G401 (cell line): Measurements from ENCODE around the gene ALPK3. TPM values are rescaled to one million over a fixed set of nuclear protein-coding genes. Genes with fewer than 3 reads are reported as not detected.

Source experiments
- DNase-seq: peaks from one replicate; pipeline ENCODE4 v3.0.0-alpha.2; 2015; ENCODE audit warnings: low spot score
- in situ Hi-C: cut with HindIII; loops from 2 replicates; pipeline ENCODE4 v1.10.0; 2016; ENCODE audit warnings: low sequenced_read_pairs, mixed read lengths
- total RNA-seq: library from RNA; depleted of rRNA; stranded (reverse); fragments of >200 nt; shearing (Covaris generic); gene quantifications from 2 replicates; pipeline ENCODE4 v1.2.3, GENCODE V29; 2014

Gene ALPK3
- total RNA-seq, 1 experiment from 2014 or later: 0.20 TPM

GRCh38 chr15:84797212-84797611 is 19.9 kb upstream of the ALPK3 start:
- in situ Hi-C loops: no loop called here
- DNase-seq: no peak

- in situ Hi-C loops: no loop called here
- DNase-seq: no peak
These were observed 19.4 kb upstream of the ALPK3 start for GRCh38 chr15:84797801-84798200.

GRCh38 chr15:84798436-84798946 is 18.7 kb upstream of the ALPK3 start:
- DNase-seq: no peak
- in situ Hi-C loops: no loop called here

- in situ Hi-C loops: no loop called here
- DNase-seq: no peak
These were observed 17.5 kb upstream of the ALPK3 start for GRCh38 chr15:84799511-84800187.

GRCh38 chr15:84800365-84800806 is 16.8 kb upstream of the ALPK3 start:
- in situ Hi-C loops: no loop called here

GRCh38 chr15:84804005-84804900 is 12.9 kb upstream of the ALPK3 start:
- in situ Hi-C loops: no loop called here
- peak; percentile 81 for DNase-seq

More at GRCh38 chr15:84800365-84800806, 16.8 kb upstream of the ALPK3 start:
- no peak for DNase-seq

- in situ Hi-C loops: no loop called here
These were observed 11.9 kb upstream of the ALPK3 start for GRCh38 chr15:84805221-84805620.

GRCh38 chr15:84807228-84807627 is 9.9 kb upstream of the ALPK3 start:
- in situ Hi-C loops: no loop called here
- no peak for DNase-seq

More at GRCh38 chr15:84805221-84805620, 11.9 kb upstream of the ALPK3 start:
- DNase-seq: no peak

- in situ Hi-C loops: no loop called here
These were observed 6.9 kb upstream of the ALPK3 start for GRCh38 chr15:84810073-84810840.

GRCh38 chr15:84811151-84811550 is 6.0 kb upstream of the ALPK3 start:
- no peak for DNase-seq
- in situ Hi-C loops: no loop called here

More at GRCh38 chr15:84810073-84810840, 6.9 kb upstream of the ALPK3 start:
- no peak for DNase-seq

- DNase-seq: no peak
- in situ Hi-C loops: no loop called here
These were observed 5.3 kb upstream of the ALPK3 start for GRCh38 chr15:84811828-84812227.

- in situ Hi-C loops: no loop called here
- DNase-seq: no peak
These were observed 4.3 kb upstream of the ALPK3 start for GRCh38 chr15:84812842-84813241.

GRCh38 chr15:84813435-84813834 is 3.7 kb upstream of the ALPK3 start:
- no peak for DNase-seq
- in situ Hi-C loops: no loop called here

GRCh38 chr15:84813931-84814330 is 3.2 kb upstream of the ALPK3 start:
- no peak for DNase-seq
- in situ Hi-C loops: no loop called here

- in situ Hi-C loops: no loop called here
- DNase-seq: no peak
These were observed 2.2 kb upstream of the ALPK3 start for GRCh38 chr15:84814916-84815315.

- no peak for DNase-seq
- in situ Hi-C loops: no loop called here
These were observed 418 bp downstream of the ALPK3 start for GRCh38 chr15:84817466-84818081.

- in situ Hi-C loops: no loop called here
- DNase-seq: no peak
These were observed 1.3 kb downstream of the ALPK3 start for GRCh38 chr15:84818261-84819131.

GRCh38 chr15:84819291-84819768 is 2.2 kb downstream of the ALPK3 start:
- DNase-seq: no peak
- in situ Hi-C loops: no loop called here
